Keratinocyte (primary cell): ENCODE results near the gene ANO10. TPM values are rescaled to one million over a fixed set of nuclear protein-coding genes. Genes with fewer than 3 reads are reported as not detected.
"Not testable (repeated sequence)": the region's sequence is repeated elsewhere in the genome, so short reads cannot be mapped to it uniquely, and the experiment has no call there.

Experiments
- DNase-seq: peaks from one replicate; pipeline ENCODE4 v3.0.0-alpha.2; 2011; ENCODE audit warnings: low read depth, missing footprints, low spot score
- FAIRE-seq: peaks from 2 replicates; lab custom pipeline; 2011; peaks lifted over from hg19 to GRCh38; lab: Jason Lieb, UNC
- H2AFZ ChIP-seq: 2 replicates; pipeline ENCODE4 v1.6.0; 2012; ENCODE audit warnings: low read length, control low read depth, inconsistent platforms; ENCODE audit not compliant: control insufficient read depth
- H3K27ac ChIP-seq: 2 replicates; pipeline ENCODE4 v1.5.1; 2011; ENCODE audit warnings: low read length; ENCODE audit not compliant: control insufficient read depth, insufficient read depth
- H3K27me3 ChIP-seq: 3 replicates; pipeline ENCODE4 v1.6.0; 2011; ENCODE audit warnings: low read length; ENCODE audit not compliant: control insufficient read depth, insufficient read depth; ENCODE audit errors: extremely low read depth
- H3K36me3 ChIP-seq, 2 experiments: 2 replicates in 1 of 2; 3 replicates in 1 of 2; pipeline ENCODE4 v1.5.1; 2011; ENCODE audit warnings: low read length in 2 of 2, mild to moderate bottlenecking in 1 of 2; ENCODE audit not compliant: control insufficient read depth in 2 of 2, insufficient read depth in 2 of 2; ENCODE audit errors: extremely low read depth in 1 of 2
- H3K4me1 ChIP-seq: 3 replicates; pipeline ENCODE4 v1.5.1; 2011; ENCODE audit warnings: low read length; ENCODE audit not compliant: control insufficient read depth, insufficient read depth; ENCODE audit errors: extremely low read depth
- H3K4me2 ChIP-seq: 3 replicates; pipeline ENCODE4 v1.6.0; 2011; ENCODE audit warnings: low read depth, low read length; ENCODE audit not compliant: control insufficient read depth, insufficient read depth; ENCODE audit errors: extremely low read depth
- H3K4me3 ChIP-seq, 3 experiments: fragments of 200-600 bp in 1 of 3; sonication (generic) in 1 of 3; 2 replicates in 2 of 3; 3 replicates in 1 of 3; pipeline ENCODE4 v1.5.1; 2011 to 2016; ENCODE audit warnings: low read length in 3 of 3, mild to moderate bottlenecking in 3 of 3, control low read depth in 2 of 3, inconsistent platforms in 1 of 3, low read depth in 1 of 3, mixed read lengths in 1 of 3, mixed run types in 1 of 3, moderate library complexity in 1 of 3; ENCODE audit not compliant: control insufficient read depth in 2 of 3, insufficient read depth in 2 of 3; ENCODE audit errors: extremely low read depth in 1 of 3
- H3K79me2 ChIP-seq: 2 replicates; pipeline ENCODE4 v1.6.0; 2012; ENCODE audit warnings: low read length; ENCODE audit not compliant: control insufficient read depth, insufficient read depth
- H3K9ac ChIP-seq: 3 replicates; pipeline ENCODE4 v1.6.0; 2011; ENCODE audit warnings: low read length; ENCODE audit not compliant: control insufficient read depth, insufficient read depth; ENCODE audit errors: extremely low read depth
- H3K9me1 ChIP-seq: 3 replicates; pipeline ENCODE4 v1.6.0; 2011; ENCODE audit warnings: low read length; ENCODE audit not compliant: control insufficient read depth, insufficient read depth; ENCODE audit errors: extremely low read depth
- H3K9me3 ChIP-seq: 2 replicates; pipeline ENCODE4 v1.5.1; 2012; ENCODE audit warnings: low read depth, low read length; ENCODE audit not compliant: control insufficient read depth
- H4K20me1 ChIP-seq: 3 replicates; pipeline ENCODE4 v1.6.0; 2011; ENCODE audit warnings: low read length; ENCODE audit not compliant: control insufficient read depth, insufficient read depth; ENCODE audit errors: extremely low read depth
- CTCF ChIP-seq, 3 experiments: IDR thresholded peaks in 1 of 3; conservative IDR thresholded peaks in 1 of 3; optimal IDR thresholded peaks in 1 of 3; 2 replicates in 2 of 3; 3 replicates in 1 of 3; pipeline versions ENCODE3 to v1.5.1; 2011; ENCODE audit warnings: low read length in 3 of 3, mild to moderate bottlenecking in 3 of 3, moderate library complexity in 2 of 3, control low read depth in 1 of 3, inconsistent platforms in 1 of 3; ENCODE audit not compliant: insufficient read depth in 2 of 3; ENCODE audit errors: extremely low read depth in 1 of 3
- EZH2 ChIP-seq: IDR thresholded peaks from one replicate; pipeline ENCODE4 v1.6.1; 2012; ENCODE audit warnings: inconsistent platforms, mild to moderate bottlenecking, low read length, moderate library complexity
- dilution Hi-C: fragments of 300-500 bp; cut with MboI; formaldehyde crosslinking; loops from one replicate; pipeline ENCODE4 v1.7.0; 2020; ENCODE audit warnings: low sequenced_read_pairs; ENCODE audit not compliant: extremely low pct_ligation_motif_present
- polyA plus RNA-seq, 5 experiments: library from polyadenylated mRNA; depleted of rRNA in 3 of 5; stranded (reverse) in 3 of 5; stranded (forward) in 1 of 5; unstranded in 1 of 5; fragments of >200 nt; gene quantifications; 1 replicate in 1 of 5; 2 replicates in 3 of 5; 3 replicates in 1 of 5; pipeline versions ENCODE4 v1.2.1 to v1.2.3, GENCODE V29; 2011 to 2012; ENCODE audit warnings: missing spikeins in 2 of 5, low read depth in 1 of 5, low replicate concordance in 1 of 5

The ANO10 gene
- polyA plus RNA-seq, 1 donor (not counting 4 experiments of a cell fraction or from before 2014, with no cell fraction given) = 48.8 TPM

- H3K9ac ChIP-seq = no peak overlapping the region
- dilution Hi-C loops = no loop called here
These were observed 259.6 kb downstream of the ANO10 start for GRCh38 chr3:43362183-43362582.

GRCh38 chr3:43361077-43361476, 260.7 kb downstream of the ANO10 start:
- Histone ChIP-seq H3K36me3 (no peaks in the 10 kb centered on the region), H3K4me1 (no peaks in the 10 kb centered on the region), H3K9me3 (no peaks in the 10 kb centered on the region), H3K27me3 (no peaks in the 10 kb centered on the region), H2AFZ (no peak overlapping the region), H3K4me2 (no peak overlapping the region), H4K20me1 (no peaks in the 10 kb centered on the region), H3K9me1 (no peaks in the 10 kb centered on the region), H3K9ac (no peak overlapping the region), H3K27ac (no peak overlapping the region), H3K79me2 (no peaks in the 10 kb centered on the region), H3K4me3 (no peak overlapping the region)
- FAIRE-seq = no peak
- dilution Hi-C loops = no loop called here
- TF ChIP-seq CTCF (optimal IDR thresholded peaks at IDR 0.05 in 1 of 3, IDR thresholded peaks at IDR 0.05 in 1 of 3, conservative IDR thresholded peaks at IDR 0.05 in 1 of 3; ENCODE audit: extremely low read depth in 1 of 3, insufficient read depth in 2 of 3, low read length in 3 of 3) (no peak), EZH2 (no peak)
- DNase-seq = no peak

More at GRCh38 chr3:43362183-43362582, 259.6 kb downstream of the ANO10 start:
- H3K4me3 ChIP-seq = no peak overlapping the region
- DNase-seq (no peak), FAIRE-seq (no peak)
- H3K36me3 ChIP-seq = no peaks in the 10 kb centered on the region
- no peak overlapping the region for H3K27ac ChIP-seq
- no peak overlapping the region for H2AFZ ChIP-seq
- H3K79me2 ChIP-seq = no peaks in the 10 kb centered on the region
- TF ChIP-seq EZH2 = no peak
- no peak for TF ChIP-seq CTCF (optimal IDR thresholded peaks at IDR 0.05 in 1 of 3, IDR thresholded peaks at IDR 0.05 in 1 of 3, conservative IDR thresholded peaks at IDR 0.05 in 1 of 3; ENCODE audit: extremely low read depth in 1 of 3, insufficient read depth in 2 of 3, low read length in 3 of 3)
- no peaks in the 10 kb centered on the region for H3K4me1 ChIP-seq
- no peaks in the 10 kb centered on the region for H3K9me3 ChIP-seq
- no peaks in the 10 kb centered on the region for H3K27me3 ChIP-seq
- H3K9me1 ChIP-seq = no peaks in the 10 kb centered on the region
- H4K20me1 ChIP-seq = no peaks in the 10 kb centered on the region
- no peak overlapping the region for H3K4me2 ChIP-seq

- H3K27me3 ChIP-seq, H3K36me3 ChIP-seq, H3K9me3 ChIP-seq, H3K4me2 ChIP-seq, dilution Hi-C loops, FAIRE-seq, DNase-seq, H3K9me1 ChIP-seq, H3K4me1 ChIP-seq, H3K9ac ChIP-seq, H3K4me3 ChIP-seq, H4K20me1 ChIP-seq, H3K27ac ChIP-seq, H3K79me2 ChIP-seq, H2AFZ ChIP-seq: not testable (repeated sequence)
These were observed 265.8 kb downstream of the ANO10 start for GRCh38 chr3:43356033-43356432.
